Measurements from ENCODE around the gene RCOR1. TPM values are rescaled to one million over a fixed set of nuclear protein-coding genes. Genes with fewer than 3 reads are reported as not detected.

RCOR1 gene
- total and polyA plus RNA-seq, 2 of the 8 experiments (the other 6 are each of a cell fraction or from before 2014, with no cell fraction given): 12.3 to 26.3 TPM

DNA sequence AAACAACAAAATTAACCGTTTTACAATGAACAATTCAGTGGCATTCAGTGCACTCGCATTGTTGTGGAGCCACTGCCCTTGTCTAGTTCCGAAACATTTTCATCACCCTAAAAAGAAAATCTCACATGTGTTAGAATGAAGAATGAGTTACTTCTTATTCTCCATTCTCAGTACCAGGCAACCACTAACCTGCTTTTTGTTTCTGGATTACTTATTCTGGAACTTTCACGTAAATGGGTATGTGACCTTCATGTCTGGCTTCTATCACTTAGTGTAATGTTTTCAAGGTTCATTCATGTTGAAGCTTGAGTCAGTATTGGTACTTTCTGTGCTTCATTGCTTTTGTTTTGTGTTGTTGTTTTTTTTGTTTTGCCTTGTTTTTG is 15.6 kb downstream of the RCOR1 start:
- POLR2A ChIA-PET (ENCODE audit: partially characterized antibody): interaction anchor here (1.2 kb wide), 1 partner anchor 52 kb away, joined by 3 read pairs; no protein-coding TSS in a partner anchor
- Histone ChIP-seq H3K4me2 (ENCODE audit: insufficient read depth in 1 of 2, low read depth in 2 of 2, low read length in 2 of 2) (no peak overlapping the region), H2AK5ac (ENCODE audit: low read depth, low read length) (no peak overlapping the region), H3K56ac (replicated peaks; ENCODE audit: insufficient read length, low read depth, low read length) (no peak overlapping the region), H2BK20ac (ENCODE audit: low read length) (no peak overlapping the region), H4K5ac (ENCODE audit: insufficient read length, low read depth, low read length) (no peak overlapping the region), H2BK120ac (replicated peaks; ENCODE audit: low read depth, low read length) (no peak overlapping the region), H3K27ac (ENCODE audit: low read depth, low read length) (no peak overlapping the region), H4K20me1 (replicated peaks in 1 of 2; ENCODE audit: control insufficient read depth in 1 of 2, insufficient read depth in 2 of 2, low read length in 2 of 2) (peaks cover 4 to 15% of the 10 kb centered on the region in 2 experiments), H2BK5ac (ENCODE audit: low read depth, low read length) (no peak overlapping the region), H3K4ac (replicated peaks; ENCODE audit: insufficient read length, low read depth, low read length) (no peak overlapping the region), H3K27me3 (replicated peaks in 1 of 4; ENCODE audit: control insufficient read depth in 3 of 4, extremely low read depth in 1 of 4, insufficient read depth in 3 of 4, low read length in 3 of 4) (no peaks in the 10 kb centered on the region), H2AFZ (ENCODE audit: low read length) (no peak overlapping the region), H3K9me3 (ENCODE audit: insufficient read depth in 2 of 2, low read depth in 1 of 2, low read length in 1 of 2) (no peaks in the 10 kb centered on the region), H3K18ac (ENCODE audit: extremely low read depth, low read length) (no peak overlapping the region), H3K4me3 (ENCODE audit: extremely low read depth in 1 of 4, insufficient read depth in 2 of 4, low read depth in 3 of 4, low read length in 4 of 4) (no peak overlapping the region), H3K36me3 (ENCODE audit: control insufficient read depth in 2 of 4, insufficient read depth in 4 of 4, low read length in 3 of 4) (no peaks in the 10 kb centered on the region), H3K14ac (ENCODE audit: insufficient read length) (no peak overlapping the region), H3K79me1 (ENCODE audit: low read depth, low read length) (peaks cover 19% of the 10 kb centered on the region), H3K23me2 (ENCODE audit: low read depth, low read length) (no peaks in the 10 kb centered on the region), H4K8ac (ENCODE audit: extremely low read depth, insufficient read depth, low read length) (no peak overlapping the region), H4K91ac (replicated peaks; ENCODE audit: insufficient read length, low read length) (no peak overlapping the region), H3K79me2 (ENCODE audit: control insufficient read depth in 1 of 2, insufficient read depth in 2 of 2, low read length in 2 of 2) (peaks cover 29 to 98% of the 10 kb centered on the region in 2 experiments), H3K9ac (replicated peaks in 1 of 4; ENCODE audit: extremely low read depth in 1 of 4, low read depth in 3 of 4, low read length in 3 of 4) (no peak overlapping the region), H3K23ac (ENCODE audit: insufficient read length) (no peak overlapping the region), H2BK12ac (ENCODE audit: low read depth, low read length) (no peak overlapping the region), H3K4me1 (replicated peaks in 1 of 4; ENCODE audit: control insufficient read depth in 3 of 4, insufficient read depth in 4 of 4, low read length in 3 of 4) (no peaks in the 10 kb centered on the region), H2BK15ac (ENCODE audit: low read length) (no peak overlapping the region)
- WGBS, 2 experiments (ENCODE audit: extremely low coverage in 1 of 2, insufficient coverage in 1 of 2, insufficient read length in 1 of 2, insufficient replicate concordance in 2 of 2, low coverage in 1 of 2, low lambda C conversion rate in 2 of 2, missing lambda C conversion rate in 1 of 2): 87% methylated on average over 4 of the region's 4 CpGs; no CpG with 5 or more reads in 1 of the 2 experiments
- no peak for TF ChIP-seq EZH2 (IDR thresholded peaks at IDR 0.05; ENCODE audit: low read depth, low read length, severe bottlenecking)
- no peak for TF ChIP-seq SP1 (IDR thresholded peaks at IDR 0.05; ENCODE audit: low read depth, low read length)
- TF ChIP-seq, protein P1, sequence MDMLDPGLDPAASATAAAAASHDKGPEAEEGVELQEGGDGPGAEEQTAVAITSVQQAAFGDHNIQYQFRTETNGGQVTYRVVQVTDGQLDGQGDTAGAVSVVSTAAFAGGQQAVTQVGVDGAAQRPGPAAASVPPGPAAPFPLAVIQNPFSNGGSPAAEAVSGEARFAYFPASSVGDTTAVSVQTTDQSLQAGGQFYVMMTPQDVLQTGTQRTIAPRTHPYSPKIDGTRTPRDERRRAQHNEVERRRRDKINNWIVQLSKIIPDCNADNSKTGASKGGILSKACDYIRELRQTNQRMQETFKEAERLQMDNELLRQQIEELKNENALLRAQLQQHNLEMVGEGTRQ (IDR thresholded peaks at IDR 0.05; ENCODE audit: low read length): no peak
- no peak for TF ChIP-seq SIRT6 (IDR thresholded peaks at IDR 0.05; ENCODE audit: low read length)
- TF ChIP-seq SUZ12 (IDR thresholded peaks at IDR 0.05; ENCODE audit: low read length): no peak
- no peak for TF ChIP-seq FOSL1 (IDR thresholded peaks at IDR 0.05; ENCODE audit: insufficient read depth, low read depth, low read length)
- TF ChIP-seq RFX5 (IDR thresholded peaks at IDR 0.05; ENCODE audit: borderline replicate concordance, low read depth, low read length): no peak
- no peak for TF ChIP-seq CTBP2 (IDR thresholded peaks at IDR 0.05; ENCODE audit: borderline replicate concordance, insufficient read depth, insufficient read length, low read length)
- TF ChIP-seq, protein P2, sequence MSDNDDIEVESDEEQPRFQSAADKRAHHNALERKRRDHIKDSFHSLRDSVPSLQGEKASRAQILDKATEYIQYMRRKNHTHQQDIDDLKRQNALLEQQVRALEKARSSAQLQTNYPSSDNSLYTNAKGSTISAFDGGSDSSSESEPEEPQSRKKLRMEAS (IDR thresholded peaks at IDR 0.05): no peak
- TF ChIP-seq, protein P3, sequence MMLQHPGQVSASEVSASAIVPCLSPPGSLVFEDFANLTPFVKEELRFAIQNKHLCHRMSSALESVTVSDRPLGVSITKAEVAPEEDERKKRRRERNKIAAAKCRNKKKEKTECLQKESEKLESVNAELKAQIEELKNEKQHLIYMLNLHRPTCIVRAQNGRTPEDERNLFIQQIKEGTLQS (IDR thresholded peaks at IDR 0.05; ENCODE audit: insufficient read depth, low read depth, low read length): no peak
- TF ChIP-seq, protein P4, sequence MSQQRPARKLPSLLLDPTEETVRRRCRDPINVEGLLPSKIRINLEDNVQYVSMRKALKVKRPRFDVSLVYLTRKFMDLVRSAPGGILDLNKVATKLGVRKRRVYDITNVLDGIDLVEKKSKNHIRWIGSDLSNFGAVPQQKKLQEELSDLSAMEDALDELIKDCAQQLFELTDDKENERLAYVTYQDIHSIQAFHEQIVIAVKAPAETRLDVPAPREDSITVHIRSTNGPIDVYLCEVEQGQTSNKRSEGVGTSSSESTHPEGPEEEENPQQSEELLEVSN (IDR thresholded peaks at IDR 0.05): no peak
- FAIRE-seq (no peak), DNase-seq (ENCODE audit: low read depth in 1 of 2, low spot score in 2 of 2) (no peak)
- CTCF ChIA-PET (ENCODE audit: partially characterized antibody): interaction anchor here (0.7 to 7.2 kb wide), 4 partner anchors 8 to 171 kb away, joined by 3 to 51 read pairs (median 4); no protein-coding TSS in a partner anchor
